Inflammatory macrophage (primary cell): ENCODE results near the gene MLLT11.

Experiments used
- DNase-seq, 2 donors: peaks; one replicate each; pipeline ENCODE4 v3.0.0-alpha.2; 2020 to 2022
- total RNA-seq, 18 experiments: gene quantifications; one replicate each; lab custom pipeline; 2026; ENCODE audit warnings: mixed read lengths in 6 of 18, inconsistent platforms in 2 of 18; lab: John Stamatoyannopoulos, UW

The MLLT11 gene, protein sequence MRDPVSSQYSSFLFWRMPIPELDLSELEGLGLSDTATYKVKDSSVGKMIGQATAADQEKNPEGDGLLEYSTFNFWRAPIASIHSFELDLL
- total RNA-seq = 0.49 to 4.6 (median 1.7) reads per million in 18 experiments

- no peak for DNase-seq
Measured at GRCh38 chr1:151060007-151060656, at the start of gene MLLT11. Gene MLLT11, plus strand, starts transcription at chr1:151060397. Its CDS starts 6,828 bp downstream, at chr1:151067225.

DNA sequence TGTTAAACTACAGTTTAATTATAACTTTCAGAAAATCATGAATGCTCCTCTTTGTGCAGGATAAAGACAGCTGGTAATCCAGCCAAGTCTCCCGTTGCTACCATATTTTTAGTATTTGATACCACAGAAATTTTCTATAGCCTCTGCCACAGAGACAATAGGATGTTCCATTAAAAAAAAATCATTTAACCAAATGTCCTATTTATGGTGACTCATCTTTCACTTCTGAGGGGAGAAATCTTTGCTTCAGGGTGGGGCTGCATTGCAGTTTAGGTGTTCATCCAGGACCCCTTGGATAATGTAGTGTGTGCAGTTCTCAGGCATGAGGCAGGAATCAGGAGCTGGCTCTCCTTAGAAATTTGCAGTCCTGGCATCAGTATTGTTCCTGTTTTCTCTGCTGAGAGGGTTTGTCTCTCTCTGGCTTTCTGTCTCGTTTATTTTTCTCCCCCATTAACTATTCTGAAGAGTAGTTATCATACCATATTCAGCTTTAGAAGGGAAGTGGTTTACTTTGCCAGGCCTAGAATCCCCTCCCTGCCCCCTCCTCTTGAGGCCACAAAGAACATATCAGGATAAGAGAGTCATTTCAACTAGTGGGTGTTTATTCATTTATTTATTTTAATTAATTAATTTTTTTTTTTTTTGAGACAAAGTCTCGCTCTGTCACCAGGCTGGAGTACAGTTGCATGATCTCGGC is 48.9 kb upstream of the MLLT11 start:
- no peak for DNase-seq

DNA sequence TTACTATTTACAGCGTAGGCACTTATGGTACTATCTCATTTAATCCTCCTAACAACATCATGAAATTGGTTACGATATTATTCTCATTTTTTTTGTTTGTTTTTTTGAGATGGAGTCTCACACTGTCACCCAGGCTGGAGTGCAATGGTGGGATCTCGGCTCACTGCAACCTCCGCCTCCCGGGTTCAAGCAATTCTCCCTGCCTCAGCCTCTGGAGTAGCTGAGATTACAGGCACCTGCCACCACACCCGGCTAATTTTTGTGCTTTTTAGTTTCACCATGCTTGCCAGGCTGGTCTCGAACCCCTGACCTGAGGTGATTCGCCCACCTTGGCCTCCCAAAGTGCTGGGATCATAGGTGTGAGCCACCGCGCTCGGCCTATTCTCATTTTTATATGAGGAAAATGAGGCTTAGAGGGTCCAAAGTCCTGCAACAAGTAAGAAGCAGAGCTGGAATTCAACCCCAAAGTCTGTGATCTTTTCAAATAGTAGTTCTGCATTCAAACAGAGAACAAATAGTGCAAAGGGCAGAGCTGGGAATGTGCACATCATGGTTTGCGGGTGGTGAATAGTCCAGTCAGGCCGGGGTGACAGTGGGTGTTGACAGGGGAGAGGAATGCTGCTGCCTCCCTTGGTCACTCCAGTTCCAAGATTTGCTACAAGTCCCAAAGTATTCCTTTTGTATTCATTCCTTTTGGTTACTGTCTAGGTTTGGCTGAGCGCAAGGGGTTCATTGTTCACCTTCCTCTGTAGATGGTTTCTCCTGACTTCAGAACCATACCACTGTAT is 47.3 kb upstream of the MLLT11 start:
- no peak for DNase-seq

DNA sequence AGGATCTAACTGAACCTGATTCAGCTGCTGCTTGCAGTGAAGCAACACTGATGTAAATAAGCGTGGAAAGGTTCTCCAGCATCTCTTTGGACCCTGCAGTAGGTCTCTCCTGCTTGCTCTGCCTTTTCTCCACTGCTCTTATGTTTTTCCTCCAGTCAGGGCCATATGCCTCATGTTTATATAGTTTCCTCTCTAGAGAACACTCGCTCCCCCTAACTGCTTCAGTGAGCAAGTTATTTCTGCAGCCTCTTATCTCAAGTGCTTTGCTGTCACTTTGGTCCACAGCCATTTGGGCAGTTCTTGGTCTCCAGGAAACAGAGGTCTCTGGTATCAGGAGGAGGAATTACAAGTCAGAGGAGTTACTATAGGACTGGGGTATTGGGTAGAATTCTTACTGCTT is 46.7 kb upstream of the MLLT11 start:
- no peak for DNase-seq

DNA sequence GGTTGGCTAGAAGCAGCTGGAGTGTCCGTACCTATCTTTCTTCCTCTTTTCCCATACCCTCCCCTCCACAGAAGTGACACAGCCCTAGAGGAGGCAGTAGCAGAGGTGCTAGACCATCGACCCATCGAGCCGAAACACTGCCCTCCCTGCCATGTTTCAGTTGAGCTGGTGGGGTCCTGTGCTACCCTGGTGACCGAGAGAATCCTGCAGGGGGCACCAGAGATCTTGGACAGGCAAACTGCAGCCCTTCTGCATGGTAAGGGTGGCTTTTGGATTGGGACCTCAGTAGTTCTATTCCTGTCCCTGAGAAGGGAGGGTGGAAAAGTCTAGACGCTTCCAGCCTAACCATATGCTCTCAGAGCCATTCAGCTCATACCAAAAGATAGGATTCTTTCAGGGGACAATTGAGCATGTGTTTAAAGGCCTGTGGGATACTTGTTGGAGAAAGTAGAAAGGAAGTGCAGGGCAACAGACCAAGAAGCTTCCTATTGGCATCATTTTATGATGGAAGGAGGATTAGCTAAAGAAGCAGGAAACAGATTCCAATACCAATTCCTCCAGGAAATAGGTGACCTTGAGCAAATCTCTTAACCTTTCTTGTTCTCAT is 35.6 kb upstream of the MLLT11 start:
- peak; percentile 76 to 82 for DNase-seq

GRCh38 chr1:151026460-151026859 is 33.7 kb upstream of the MLLT11 start:
- no peak for DNase-seq

- DNase-seq = no peak
Measured at GRCh38 chr1:151032164-151032563, 28.0 kb upstream of the MLLT11 start.

DNA sequence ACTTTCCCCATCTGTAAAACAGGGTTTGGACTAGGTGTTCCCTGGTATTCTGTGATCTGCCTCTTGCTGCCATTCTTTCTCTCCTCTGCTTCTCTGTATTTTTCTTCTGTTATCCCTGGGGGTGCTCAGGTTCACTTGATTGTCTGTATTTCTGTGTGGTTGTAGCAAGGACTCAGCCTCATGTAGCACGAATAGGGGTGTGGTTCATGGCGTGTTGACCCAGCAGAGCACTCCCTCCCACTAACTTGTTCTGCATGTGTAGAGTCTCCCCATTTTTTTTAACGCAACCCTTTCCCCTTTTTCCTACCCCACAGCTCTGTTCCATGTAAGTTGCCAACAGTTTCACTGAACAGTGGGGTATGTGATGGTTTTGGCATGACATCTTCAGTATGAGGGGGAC is 25.0 kb upstream of the MLLT11 start:
- DNase-seq = no peak

- DNase-seq = no peak
Measured at GRCh38 chr1:151036356-151036755, 23.8 kb upstream of the MLLT11 start, which contains the start of gene BNIPL. Gene BNIPL, plus strand, starts transcription at chr1:151036586. Its CDS starts 140 bp downstream, at chr1:151036726.

- DNase-seq = no peak
Measured at GRCh38 chr1:151037032-151037431, 23.2 kb upstream of the MLLT11 start.

GRCh38 chr1:151039521-151039920 is 20.7 kb upstream of the MLLT11 start:
- DNase-seq = no peak

- no peak for DNase-seq
Measured at GRCh38 chr1:151043163-151043562, 17.0 kb upstream of the MLLT11 start.

GRCh38 chr1:151047591-151047924 is 12.6 kb upstream of the MLLT11 start, which contains the start of gene C1orf56:
Gene C1orf56, plus strand, starts transcription at chr1:151047751. Its CDS starts 97 bp downstream, at chr1:151047848.
- peak in 1 of 2 donors; percentile 30 for DNase-seq

DNA sequence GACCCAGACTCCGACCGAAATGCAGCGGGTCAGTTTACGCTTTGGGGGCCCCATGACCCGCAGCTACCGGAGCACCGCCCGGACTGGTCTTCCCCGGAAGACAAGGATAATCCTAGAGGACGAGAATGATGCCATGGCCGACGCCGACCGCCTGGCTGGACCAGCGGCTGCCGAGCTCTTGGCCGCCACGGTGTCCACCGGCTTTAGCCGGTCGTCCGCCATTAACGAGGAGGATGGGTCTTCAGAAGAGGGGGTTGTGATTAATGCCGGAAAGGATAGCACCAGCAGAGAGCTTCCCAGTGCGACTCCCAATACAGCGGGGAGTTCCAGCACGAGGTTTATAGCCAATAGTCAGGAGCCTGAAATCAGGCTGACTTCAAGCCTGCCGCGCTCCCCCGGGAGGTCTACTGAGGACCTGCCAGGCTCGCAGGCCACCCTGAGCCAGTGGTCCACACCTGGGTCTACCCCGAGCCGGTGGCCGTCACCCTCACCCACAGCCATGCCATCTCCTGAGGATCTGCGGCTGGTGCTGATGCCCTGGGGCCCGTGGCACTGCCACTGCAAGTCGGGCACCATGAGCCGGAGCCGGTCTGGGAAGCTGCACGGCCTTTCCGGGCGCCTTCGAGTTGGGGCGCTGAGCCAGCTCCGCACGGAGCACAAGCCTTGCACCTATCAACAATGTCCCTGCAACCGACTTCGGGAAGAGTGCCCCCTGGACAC is 12.1 kb upstream of the MLLT11 start:
- DNase-seq = peak; percentile 52 to 63

DNA sequence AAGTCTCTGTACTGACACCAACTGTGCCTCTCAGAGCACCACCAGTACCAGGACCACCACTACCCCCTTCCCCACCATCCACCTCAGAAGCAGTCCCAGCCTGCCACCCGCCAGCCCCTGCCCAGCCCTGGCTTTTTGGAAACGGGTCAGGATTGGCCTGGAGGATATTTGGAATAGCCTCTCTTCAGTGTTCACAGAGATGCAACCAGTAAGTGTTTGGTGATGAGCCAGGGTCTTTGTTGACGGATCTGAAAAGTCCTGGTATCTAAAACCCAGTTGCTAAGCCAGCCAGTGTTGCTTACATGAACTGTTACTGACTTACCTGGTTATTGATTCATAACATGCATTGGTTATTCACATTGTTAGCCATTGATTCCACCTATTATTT is 11.6 kb upstream of the MLLT11 start:
- DNase-seq = no peak

DNA sequence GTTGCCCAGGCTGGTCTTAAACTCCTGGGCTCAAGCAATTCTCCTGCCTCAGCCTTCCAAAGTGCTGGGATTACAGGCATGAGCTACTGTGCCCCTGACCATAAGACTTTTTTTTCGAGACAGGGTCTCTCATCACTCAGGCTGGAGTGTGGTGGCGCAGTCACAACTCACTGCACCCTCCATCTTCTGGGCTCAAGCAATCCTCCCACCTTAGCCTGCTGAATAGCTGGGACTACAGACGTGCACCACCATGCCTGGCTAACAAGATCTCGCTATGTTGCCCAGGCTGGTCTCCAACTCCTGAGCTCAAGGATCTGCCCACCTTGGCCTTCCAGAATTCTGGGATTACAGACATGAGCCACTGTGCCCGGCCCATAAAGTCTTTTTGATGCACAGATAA is 10.7 kb upstream of the MLLT11 start:
- DNase-seq = no peak

- DNase-seq = no peak
Measured at GRCh38 chr1:151050051-151050688, 10.0 kb upstream of the MLLT11 start.

GRCh38 chr1:151051356-151052009 is 8.7 kb upstream of the MLLT11 start:
- no peak for DNase-seq

DNA sequence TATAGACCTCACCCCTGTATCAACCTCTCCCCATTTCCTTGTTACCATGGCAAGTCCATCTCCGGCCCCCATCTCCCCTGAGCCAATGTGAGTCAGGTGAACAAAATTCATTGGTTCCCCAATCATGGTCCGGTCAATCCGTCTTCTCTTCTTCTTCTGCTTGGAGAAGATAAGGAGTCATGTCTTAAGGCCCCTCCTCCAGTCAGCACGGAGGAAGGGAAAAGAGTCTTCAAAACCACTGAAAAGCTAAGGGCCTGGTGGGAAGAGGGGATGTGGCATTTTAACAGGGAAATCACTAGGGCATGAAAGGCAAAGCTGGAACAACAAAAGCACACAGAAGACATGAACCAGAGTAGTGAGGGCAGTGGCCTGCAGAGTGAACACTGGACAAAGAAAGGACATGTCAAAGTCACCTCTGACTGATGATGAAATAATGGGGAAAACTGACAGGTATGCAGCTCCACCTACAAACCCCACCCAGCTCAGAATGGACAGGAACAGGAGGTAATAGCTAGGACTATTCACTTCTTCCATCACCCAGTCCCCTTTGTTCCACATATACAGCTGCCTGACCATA is 5.1 kb upstream of the MLLT11 start:
- DNase-seq = no peak

GRCh38 chr1:151055581-151055980 is 4.6 kb upstream of the MLLT11 start:
- DNase-seq = no peak

DNA sequence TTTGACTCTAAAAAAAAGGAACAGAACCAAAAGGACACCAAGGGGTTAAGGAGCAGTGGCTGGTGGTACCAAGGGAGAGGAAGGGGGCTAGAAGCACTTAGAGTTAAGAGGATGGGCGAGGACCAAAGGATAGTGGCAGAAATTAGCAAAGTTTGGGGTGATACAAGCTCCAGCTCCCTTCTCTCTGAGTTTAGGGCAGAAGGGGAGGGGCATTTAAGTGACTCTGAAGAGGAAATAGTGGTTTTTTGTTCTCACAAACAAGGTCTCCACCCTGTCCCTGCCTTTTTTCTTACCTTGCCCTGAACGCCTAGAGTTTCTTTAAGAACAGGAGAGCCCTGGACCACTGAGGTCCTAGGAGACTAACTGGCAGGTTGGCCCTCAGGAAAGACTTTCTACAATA is 4.0 kb upstream of the MLLT11 start:
- DNase-seq = no peak
